Fibroblast of peridontal ligament (primary cell): ENCODE results near the gene PTPN4.

Source experiments
- DNase-seq: peaks from one replicate; pipeline ENCODE4 v3.0.0-alpha.2; 2010; ENCODE audit errors: extremely low read depth

PTPN4 gene

DNA sequence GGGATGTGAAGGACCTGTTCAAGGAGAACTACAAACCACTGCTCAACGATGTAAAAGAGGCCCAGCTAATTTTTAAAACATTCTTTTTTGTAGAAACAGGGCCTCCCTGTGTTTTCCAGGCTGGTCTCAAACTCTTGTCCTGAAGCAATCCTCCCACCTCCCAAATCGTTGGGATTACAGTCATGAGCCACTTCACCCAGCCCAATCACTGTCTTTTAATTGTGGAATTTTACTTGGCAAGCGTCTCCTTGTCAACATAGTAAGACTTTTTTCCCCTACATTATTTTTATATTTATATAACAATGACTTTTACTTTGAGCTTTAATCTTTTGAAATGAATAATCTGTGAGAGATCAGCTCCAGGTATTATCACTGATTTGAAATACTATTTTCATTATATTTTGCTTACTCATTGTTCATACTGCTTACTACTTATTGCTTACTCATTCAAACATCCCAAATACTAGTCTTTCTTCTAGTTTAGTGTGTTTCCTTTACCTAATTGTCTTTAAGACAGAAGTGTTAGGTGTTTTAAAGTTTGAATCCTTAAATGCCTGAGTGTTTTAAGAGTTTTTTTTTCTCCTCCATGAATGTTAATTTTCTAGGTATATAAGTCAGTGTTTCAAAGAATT lies 48.9 kb downstream of the PTPN4 start:
- peak; percentile 33 for DNase-seq

DNA sequence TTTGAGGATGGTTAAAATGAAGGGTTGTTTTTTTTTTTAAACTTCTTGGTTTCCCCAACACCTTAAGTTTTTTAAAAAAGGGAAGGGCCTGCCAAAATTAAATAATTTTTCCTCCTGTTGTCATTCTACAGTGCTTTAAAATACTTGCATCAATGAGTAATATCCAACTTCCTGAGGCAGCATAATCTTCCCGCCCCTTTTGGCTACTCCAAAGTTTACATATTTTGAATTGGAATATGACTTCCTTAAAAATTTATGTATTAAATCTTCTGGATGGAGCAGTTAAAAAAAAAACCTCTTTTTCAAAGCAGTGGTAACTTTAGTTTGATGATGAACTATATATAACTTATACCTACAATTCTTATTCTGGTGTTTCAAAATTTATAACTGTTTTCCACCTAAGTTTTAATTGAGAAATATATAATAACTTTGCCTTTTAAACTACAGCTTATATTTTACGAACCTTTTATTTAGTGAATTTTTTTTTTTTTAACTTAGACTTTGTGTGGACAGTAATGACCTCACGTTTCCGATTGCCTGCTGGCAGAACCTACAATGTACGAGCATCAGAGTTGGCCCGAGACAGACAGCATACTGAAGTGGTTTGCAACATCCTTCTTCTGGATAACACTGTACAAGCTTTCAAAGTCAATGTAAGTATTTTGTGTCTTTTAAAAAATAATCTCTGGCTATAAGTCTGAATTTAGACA lies 49.8 kb downstream of the PTPN4 start:
- peak; percentile 84 for DNase-seq

DNA sequence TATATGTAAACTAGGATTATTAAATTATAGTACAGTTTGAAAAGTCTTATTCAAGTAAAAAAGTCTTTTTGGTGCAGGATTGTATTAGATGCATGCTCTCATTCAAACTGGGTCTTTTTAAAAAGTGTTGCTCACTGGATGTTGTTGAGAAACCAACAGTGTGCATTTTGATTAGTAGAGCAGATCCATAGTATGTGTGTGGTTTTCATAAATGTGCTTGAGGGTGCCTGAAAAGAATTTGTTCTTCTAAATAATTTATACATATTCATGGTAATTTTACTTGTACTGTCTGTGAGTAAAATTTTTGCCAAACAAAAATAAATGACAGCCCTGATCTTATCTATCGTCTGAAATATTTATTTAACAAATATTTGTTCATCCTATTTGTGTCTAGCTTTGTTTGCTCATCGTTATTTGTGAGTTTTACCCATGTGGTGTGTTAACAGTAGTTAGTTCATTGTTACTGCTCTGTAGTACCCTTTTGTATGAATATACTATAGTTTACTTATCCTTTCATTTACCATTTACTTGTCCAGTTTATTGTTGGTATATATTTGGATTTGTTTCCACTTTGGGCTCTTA lies 50.4 kb downstream of the PTPN4 start:
- no peak for DNase-seq

DNA sequence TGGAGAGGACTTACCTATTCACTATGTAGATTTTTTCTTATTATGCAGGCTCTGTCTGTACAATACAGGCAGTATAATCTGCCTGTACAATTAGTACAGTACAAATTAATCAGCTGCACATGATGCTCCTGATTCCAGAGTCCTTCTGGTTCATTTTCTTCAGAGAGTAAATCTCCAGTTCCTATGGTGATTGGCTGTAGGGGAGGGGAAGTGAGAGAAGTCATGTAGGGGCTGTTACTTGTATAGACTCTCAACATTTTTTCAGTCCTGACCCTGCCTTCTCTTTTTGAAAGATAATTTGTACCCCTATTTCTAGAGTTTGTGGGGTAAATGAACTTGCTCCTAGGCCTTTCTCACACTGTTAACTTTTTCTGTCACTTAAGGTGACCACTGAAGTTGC lies 54.5 kb downstream of the PTPN4 start:
- no peak for DNase-seq

DNA sequence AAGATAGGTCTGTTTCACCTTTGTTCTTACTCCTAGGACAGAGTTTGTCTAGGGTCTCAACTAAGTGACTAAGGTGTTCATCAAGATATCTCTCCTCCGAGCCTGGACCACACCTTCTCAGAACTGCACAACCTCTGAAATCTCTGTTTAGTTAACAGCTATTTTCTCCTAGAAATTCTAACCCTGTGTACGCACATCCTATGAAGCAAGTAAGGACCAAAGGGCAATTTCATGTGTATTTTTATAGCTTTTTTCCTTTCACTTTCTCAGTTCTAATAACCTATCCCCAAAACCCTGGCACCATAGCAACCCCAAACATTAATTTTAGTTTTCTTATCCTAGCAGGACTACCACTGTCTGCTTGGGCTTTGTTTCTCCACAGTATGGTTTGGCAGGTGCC lies 59.1 kb downstream of the PTPN4 start:
- DNase-seq = no peak

DNA sequence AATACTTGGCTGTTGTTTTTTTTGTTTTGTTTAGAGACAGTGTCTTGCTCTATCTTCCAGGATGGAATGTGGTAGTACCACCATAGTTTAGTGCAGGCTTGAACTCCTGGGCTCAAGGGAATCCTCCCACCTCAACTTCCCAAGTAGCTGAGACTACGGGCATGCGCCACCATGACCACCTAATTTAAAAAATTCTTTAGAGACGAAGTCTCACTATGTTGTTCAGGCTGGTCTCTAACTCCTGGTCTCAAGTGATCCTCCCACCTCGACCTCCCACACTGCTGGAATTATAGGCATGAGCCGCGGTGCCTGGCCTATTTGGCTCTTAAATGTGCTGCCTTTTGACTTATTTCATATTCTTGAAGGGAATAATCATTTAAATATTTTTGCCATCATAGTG lies 60.1 kb downstream of the PTPN4 start:
- no peak for DNase-seq

DNA sequence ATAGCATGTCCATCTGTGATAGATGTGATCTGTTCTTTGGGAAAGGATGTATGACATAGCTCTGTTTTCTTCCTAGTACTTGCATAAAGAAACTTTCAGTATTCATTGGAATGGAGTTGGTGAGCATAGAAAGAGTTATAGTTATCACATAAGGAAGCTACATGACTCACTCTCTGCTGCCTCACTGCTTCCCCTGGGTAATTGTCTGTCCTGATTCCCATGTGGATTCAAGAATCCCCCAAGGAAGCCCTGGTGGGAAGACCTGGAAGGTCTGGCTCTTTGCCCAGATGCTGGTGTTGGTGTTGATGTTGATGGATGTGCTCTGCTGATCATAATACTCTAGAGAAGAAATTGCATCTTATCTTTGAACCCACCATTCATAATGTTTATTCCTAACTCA lies 60.6 kb downstream of the PTPN4 start:
- peak; percentile 46 for DNase-seq

DNA sequence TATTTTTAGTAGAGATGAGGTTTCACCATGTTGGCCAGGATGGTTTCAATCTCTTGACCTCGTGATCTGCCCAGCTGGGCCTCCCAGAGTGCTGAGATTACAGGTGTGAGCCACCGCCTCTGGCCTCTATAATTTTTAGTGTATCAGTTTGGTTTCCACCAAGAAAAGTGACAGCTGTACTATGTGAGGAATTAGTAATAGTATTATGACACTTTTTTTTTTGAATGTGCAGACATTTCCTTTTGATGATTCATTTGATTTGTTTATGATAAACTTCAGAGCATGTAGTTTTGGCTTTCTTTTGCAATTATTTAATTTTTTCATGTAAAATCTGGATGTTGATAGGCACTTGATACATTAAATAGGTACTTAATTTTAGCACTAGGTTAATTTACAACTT lies 61.5 kb downstream of the PTPN4 start:
- no peak for DNase-seq

DNA sequence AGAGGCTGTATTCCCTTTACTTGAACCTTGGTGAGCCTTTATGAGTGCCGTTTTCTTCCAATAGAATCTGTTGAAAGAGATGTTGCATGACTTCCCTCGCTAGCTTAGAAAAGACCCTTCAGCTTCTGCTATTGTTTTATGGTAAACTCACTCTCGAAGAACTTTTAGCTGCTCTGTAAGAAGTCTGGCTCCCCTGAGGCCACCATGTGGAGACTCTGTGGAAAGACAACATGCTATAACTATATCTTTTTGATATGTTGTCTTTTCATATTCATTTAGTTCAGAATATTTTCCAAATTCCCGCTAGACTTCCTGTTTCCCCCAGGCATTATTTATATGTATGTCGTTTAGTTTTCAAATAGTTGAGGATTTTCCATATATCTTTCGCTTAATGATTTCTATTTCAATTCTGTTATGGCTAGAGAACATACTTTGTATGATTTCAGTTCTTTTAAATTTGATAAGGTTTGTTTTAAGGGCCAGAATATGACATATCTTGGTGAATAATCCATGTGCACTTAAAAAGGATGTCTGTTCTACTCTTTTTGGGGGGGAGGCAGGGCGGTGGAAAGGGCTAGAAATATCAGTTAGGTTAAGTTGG lies 64.1 kb downstream of the PTPN4 start:
- DNase-seq = peak; percentile 66

DNA sequence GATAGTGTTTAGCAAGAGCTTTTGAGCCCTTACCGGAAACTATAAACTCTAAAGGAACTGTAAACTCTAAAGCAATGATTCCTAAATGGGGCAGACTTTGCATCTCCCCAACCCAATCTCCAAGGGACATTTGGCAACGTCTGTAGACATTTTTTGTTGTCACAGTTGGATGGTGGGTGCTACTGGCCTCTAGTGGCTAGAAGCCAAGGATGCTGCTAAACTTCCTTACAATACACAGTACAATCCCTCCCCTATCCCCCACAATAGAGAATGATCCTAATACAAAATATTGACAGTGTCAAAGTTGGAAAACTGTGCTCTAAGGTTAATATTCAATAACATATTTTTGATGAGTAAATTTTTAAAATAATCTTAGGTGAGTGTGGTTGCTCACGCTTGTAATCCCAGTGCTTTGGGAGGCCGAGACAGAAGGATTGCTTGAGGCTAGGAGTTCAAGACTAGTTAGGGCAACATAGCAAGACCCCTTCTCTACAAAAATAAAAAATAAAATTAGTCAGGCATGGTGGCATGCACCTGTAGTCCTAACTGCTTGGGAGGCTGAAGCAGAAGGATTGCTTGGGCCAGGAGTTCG lies 66.7 kb downstream of the PTPN4 start:
- peak; percentile 36 for DNase-seq

DNA sequence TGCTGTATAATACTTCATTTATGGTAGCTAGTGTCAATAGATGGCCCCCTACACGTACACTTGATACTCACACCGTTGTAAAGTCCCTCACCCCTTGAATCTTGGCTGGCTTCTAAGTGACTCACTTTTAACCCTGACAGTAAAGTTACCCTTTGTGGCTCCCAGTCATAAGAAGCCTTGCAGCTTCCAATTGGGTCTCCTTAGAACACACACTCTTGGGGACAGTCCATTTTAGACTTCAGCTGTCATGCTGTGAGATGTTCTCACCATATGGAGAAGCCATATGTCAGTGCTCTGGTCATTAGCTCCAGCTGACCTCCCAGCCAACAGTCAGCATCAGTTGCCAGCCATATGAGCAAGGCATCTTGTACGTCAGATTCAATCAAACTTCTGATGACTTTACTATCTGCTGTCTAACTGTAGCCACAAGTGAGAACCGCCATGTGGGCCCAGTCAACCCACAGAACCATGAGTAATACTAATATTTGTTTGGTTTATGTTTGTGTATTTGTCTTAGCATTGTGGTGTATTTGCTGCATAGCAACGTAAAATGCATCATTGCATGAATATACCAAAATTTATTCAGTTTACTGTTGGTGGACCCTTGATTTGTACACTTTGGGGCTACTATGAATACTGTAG lies 68.3 kb downstream of the PTPN4 start:
- peak; percentile 18 for DNase-seq

DNA sequence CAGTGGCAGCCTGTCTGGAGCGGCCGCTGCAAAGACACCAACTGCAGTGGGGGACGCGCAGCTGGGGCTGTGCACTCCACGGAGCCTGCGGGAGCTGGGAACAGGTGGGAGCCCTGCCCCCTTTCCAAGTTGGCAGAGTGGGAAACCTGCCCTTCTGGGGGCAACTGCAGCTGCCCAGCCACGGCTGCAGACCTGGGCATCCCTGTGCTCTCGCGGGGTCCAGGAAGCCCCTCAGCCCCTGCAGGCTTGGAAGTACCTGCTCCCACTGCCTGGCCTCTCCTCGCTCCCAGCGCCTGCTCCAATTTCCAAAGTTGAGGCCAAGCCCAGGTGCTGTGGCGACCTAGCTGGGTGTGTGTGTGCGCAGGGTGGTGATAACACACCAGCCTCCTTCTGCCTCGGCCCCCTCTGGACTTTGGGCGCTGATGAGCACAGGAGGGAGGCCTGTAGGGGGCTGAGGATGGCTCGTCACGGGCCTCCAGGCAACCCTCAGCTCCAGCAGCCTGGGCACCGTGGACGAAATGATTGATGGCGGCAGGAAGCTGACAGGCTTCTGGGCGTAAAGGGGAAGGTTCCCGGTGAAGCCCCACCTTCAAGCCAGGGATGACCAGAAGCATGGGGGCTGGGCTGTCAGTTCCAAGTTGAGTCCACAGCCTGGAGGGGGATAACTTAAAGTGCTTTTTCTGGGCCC lies 76.9 kb downstream of the PTPN4 start:
- no peak for DNase-seq

DNA sequence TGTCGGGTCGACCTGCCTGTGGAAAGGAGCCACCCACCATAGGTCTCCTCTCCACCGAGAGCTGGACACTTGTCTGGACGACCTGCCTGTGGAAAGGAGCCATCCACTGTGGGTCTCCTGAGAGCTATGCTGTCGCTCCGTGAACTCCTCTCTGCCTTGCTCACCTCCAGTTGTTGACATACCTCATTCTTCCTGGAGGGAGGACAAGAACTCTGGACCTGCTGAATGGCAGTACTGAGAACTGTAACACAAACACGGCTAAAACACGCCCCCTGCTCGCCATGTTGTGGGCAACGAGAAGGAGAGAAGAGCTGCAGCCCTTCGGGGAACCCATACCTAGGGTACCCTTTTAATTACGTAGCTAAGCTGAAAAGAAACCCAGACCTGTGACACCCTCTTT lies 77.6 kb downstream of the PTPN4 start:
- DNase-seq = no peak

DNA sequence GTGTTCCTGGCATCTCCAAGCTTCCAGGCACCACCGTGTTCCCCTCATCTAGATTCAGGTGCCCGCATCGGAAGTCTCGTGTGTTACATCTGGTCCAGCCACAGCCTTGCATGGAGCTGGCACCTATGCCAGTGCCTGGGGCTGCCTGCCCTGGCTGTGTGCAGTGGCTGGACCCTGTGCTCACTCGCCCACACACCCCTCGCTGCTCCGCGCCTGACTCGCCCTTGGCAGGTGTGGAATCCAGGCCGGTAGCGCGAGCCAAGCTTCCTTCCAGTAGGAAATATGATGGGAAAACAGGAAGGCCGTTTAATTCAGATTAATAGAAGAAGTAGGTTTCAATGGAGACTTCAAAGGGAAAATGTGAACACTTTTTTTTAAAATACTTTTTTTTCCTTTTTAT lies 78.0 kb downstream of the PTPN4 start:
- no peak for DNase-seq

DNA sequence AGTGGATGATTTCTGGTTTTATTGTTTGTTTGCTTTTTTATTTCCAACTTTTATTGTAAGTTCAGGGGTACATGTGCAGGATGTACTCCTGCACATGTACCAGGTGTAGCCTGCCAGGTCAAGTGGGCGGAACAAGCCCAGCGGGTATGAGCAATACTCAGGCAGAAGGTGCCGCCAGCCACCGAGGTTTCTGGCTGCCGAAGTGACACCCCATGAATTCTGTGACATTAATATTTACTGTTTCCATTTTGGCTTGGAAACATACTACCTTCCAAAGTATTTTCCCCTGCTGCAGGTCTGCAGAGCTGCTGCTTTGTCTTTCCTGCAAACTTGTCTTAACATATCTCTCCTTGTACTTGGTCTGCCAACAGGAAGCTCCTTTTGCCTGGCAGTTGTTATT lies 78.5 kb downstream of the PTPN4 start:
- DNase-seq = no peak

DNA sequence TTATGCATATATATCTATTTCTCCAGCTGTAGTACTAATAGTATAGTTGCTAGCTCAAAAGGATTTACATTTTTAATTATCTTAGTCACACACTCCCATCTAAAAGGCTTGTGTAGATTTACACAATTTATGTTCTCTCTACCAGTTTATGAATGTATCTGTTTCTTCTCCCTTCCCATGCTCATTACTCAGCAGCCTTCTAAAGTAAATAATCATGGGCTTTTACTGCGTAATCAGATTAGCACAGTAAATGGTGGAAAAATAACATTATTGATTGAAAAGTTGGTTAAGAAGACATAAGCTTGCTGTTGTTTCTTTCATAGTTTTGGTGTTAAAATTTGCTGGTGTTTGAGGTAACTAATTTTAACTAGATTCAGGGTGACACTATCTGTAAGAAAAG lies 81.8 kb downstream of the PTPN4 start:
- peak; percentile 12 for DNase-seq

DNA sequence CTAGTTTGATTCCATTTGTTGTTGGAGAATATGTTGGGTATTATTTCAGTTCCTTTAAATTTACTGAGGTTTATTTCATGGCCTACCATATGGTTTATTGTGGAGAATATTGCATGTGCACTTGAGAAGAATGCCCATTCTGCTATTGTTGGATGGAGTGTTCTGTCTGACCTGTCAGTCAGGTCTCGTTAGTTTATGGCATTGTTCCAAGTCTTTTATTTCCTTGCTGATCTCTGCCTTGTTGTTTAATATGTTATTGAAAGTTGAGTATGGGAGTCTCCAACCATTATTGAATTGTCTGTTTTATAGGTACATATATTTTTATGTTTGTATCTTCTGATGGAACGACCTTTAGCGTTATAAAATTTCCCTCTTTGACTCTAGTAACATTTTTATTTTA lies 86.3 kb downstream of the PTPN4 start:
- DNase-seq = no peak

DNA sequence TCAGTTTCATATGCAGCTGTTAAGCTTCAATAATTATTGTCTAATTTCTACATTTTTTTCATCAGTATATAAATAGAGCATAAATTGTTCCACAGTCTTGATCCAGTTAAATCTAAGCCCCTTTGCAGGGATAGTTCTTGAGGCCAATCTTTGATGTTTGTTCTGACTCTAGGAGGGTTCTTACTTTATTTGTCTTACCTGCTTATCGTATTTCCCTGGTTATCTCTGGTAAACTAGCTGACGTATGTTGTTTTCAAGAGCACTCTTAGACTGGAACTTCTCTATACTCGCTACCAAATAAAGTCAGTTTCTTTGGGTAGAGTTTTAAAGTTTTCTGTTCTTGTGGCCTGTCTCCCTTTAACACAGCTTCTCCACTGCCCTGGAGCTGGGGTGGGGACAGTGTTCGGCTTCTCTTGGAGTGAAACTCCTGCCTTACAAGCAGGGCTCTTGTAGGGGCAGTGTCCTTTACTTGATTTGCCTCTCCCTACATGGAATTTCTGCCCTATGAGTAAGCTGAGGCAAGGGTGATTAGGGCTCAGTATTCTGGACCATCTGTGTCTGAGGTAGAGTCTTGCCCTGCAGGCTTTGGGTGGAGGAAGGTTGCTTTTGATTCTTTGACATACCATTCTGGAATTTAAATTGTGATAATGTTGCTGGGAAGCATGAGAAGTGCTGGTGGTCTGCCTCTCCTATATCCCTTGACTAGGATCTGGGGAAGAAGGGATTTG lies 90.3 kb downstream of the PTPN4 start:
- DNase-seq = no peak

DNA sequence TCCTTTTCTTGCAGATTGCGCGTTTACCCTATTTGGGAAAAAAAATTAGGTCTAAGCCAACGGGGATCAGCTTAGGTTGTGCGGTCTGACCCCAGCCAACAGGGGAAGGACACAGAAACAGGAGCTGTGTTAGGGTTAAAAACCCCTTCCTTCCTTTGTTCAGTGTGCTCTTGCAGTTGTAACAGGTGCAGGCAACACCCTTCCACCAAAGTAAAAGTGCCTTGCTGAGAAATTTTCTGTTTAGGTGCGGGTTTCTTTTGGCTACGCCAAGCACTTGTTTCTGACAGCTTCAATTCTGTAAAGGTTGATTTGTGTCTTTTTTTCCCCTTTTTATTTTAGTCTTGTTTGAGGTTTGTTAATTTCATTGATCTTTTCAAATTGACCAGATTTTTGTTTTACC lies 92.5 kb downstream of the PTPN4 start:
- no peak for DNase-seq

DNA sequence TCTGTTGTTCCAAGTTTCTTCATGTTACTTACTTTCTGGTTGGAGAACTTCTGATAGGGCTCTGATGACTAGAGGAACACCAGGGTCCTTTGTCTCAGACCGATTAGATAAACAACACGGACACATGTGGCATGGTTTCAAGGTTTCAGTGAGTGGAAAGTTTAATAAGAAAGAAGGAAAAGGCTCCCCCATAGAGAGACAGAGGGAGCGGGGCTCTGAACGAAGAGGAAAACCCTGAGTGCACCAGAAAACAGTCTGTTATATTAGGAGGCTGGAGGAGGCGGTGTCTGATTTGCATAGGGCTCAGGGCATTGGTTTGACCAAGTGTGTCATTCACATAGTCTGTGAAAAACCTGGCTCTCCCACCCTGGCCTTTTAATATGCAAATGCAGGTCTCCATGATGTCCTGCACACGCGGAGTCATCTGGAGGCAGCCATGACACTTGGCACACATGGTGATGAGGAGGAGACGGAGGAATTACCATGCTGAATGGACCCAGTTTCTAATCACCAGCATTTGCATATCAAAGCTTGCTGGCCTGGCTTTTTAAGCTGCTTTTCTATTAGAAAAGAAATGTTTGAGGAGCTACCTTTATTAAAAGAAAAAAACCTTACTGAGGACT lies 94.2 kb downstream of the PTPN4 start:
- no peak for DNase-seq
